HepG2 (cell line): Measurements from ENCODE around the gene ARHGAP31. TPM values are rescaled to one million over a fixed set of nuclear protein-coding genes. Genes with fewer than 3 reads are reported as not detected.

Source experiments
- GTF2F1 ChIP-seq: fragments of 150-350 bp; IDR thresholded peaks from 2 replicates; pipeline ENCODE4 v1.6.1; 2014; ENCODE audit warnings: low read length
- HCFC1 ChIP-seq: fragments of 150-350 bp; IDR thresholded peaks from 2 replicates; pipeline ENCODE4 v1.6.1; 2014; ENCODE audit warnings: low read depth, low read length
- JARID2 ChIP-seq: sonication (generic); formaldehyde crosslinking; IDR thresholded peaks from 2 replicates; pipeline ENCODE4 v1.8.1; 2023; ENCODE audit warnings: missing genetic modification reagents, inconsistent platforms; ENCODE audit not compliant: insufficient replicate concordance
- NFIC ChIP-seq: IDR thresholded peaks from 2 replicates; pipeline ENCODE4 v1.6.1; 2012; ENCODE audit warnings: mild to moderate bottlenecking, low read length, inconsistent platforms
- SMAD3 ChIP-seq: sonication (generic); formaldehyde crosslinking; IDR thresholded peaks from 2 replicates; pipeline ENCODE4 v1.4.0; 2020; ENCODE audit warnings: missing genetic modification reagents
- ZNF564 ChIP-seq: sonication (generic); formaldehyde crosslinking; IDR thresholded peaks from 2 replicates; pipeline ENCODE4 v1.8.1; 2023; ENCODE audit warnings: mild to moderate bottlenecking, missing genetic modification reagents
- polyA plus RNA-seq, 8 experiments: library from polyadenylated mRNA; depleted of rRNA in 3 of 8; stranded (reverse) in 7 of 8; unstranded in 1 of 8; fragments of >200 nt; fragmentation: Illumina TruSeq in 4 of 8; extraction: Trizol in 4 of 8; gene quantifications; 2 replicates each; pipeline versions ENCODE4 v1.2.1 to v1.2.3, GENCODE V29; 2011 to 2016; ENCODE audit warnings: low read depth in 4 of 8, missing spikeins in 1 of 8, mixed read lengths in 1 of 8; ENCODE audit not compliant: insufficient read depth in 1 of 8
- total RNA-seq, 5 experiments: library from RNA; depleted of rRNA; stranded (reverse); fragments of >200 nt; fragmentation: Illumina TruSeq; extraction: Trizol; gene quantifications; 2 replicates each; pipeline ENCODE4 v1.2.3, GENCODE V29; 2016; ENCODE audit warnings: low read depth in 1 of 5
- TF ChIP-seq, protein P1 (sequence below): sonication (generic); formaldehyde crosslinking; IDR thresholded peaks from 2 replicates; pipeline ENCODE4 v1.4.0; 2020; ENCODE audit warnings: mild to moderate bottlenecking, low read depth, missing genetic modification reagents
- TF ChIP-seq, protein P2 (sequence below), 2 experiments: sonication (generic) in 1 of 2; formaldehyde crosslinking in 1 of 2; IDR thresholded peaks; 2 replicates each; pipeline versions ENCODE4 v1.4.0 to v1.6.1; 2016 to 2020; ENCODE audit warnings: borderline replicate concordance in 1 of 2, low read depth in 1 of 2, mild to moderate bottlenecking in 1 of 2, missing genetic modification reagents in 1 of 2
- TF ChIP-seq, protein P3 (sequence below): sonication (generic); formaldehyde crosslinking; IDR thresholded peaks from 2 replicates; pipeline ENCODE4 v1.5.1; 2020; ENCODE audit warnings: mild to moderate bottlenecking, missing genetic modification reagents, borderline replicate concordance
- TF ChIP-seq, protein P4 (sequence below): IDR thresholded peaks from 2 replicates; pipeline ENCODE4 v1.6.1; 2016; ENCODE audit warnings: low read depth
- TF ChIP-seq, protein P5 (sequence below): sonication (generic); formaldehyde crosslinking; IDR thresholded peaks from 2 replicates; pipeline ENCODE4 v1.4.0; 2020; ENCODE audit warnings: missing genetic modification reagents

ARHGAP31 gene
- total and polyA plus RNA-seq, 2 of the 13 experiments (the other 11 are each of a cell fraction or from before 2014, with no cell fraction given): not detected

DNA sequence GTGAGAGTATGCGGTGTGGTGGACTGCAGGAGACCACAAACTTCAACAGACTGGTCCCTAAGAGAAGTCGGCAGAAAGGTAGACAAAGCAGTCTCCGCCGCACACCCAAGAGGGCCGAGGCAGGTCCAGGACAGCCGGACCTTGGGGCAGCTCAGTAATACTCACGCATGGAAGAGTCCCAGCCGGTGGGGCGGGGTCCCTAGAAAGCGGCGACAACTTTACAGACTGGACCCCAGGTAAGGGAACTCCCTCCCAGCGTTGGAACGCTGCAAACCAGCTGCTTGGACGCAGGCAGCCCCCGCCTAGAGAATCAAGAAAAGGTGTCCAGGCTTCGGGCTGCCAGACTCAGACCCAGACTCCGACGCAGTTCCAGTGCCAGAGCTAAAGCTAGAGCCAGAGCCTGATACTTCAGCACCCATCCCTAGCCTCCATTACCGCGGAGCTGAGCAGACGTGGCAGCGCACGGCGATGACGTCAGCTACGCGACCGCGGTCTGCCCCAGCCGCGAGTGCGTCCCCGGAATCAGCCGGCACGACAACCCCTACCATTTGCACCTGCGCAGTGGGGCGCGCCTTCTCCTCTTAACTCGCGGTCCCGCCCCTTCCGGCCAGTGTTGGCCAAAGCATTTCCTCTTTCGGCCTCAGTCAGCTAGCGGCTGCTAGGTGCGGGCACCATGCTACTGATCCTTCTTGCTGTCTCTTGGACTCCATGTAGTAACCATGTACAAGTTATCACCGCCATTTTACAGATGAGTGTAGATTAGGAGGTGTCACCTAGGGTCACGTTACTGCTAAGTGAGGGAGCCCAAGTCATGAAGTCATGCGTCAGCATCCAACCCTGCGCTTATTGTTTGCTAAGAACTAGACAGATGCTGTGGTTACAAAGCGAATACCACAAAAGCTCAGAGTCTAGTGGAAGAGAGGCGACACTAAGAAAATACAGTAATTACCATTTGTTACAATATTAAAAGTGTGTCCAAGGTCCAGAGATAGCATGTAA lies 169.3 kb downstream of the ARHGAP31 start, which contains the start of gene TMEM39A (continued):
- peak; percentile 82 for TF ChIP-seq HCFC1
- TF ChIP-seq NFIC: peak; percentile 20; the same call in 1 of the 2 replicates
- TF ChIP-seq, protein P1, sequence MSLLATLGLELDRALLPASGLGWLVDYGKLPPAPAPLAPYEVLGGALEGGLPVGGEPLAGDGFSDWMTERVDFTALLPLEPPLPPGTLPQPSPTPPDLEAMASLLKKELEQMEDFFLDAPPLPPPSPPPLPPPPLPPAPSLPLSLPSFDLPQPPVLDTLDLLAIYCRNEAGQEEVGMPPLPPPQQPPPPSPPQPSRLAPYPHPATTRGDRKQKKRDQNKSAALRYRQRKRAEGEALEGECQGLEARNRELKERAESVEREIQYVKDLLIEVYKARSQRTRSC: no peak
- TF ChIP-seq GTF2F1: peak; percentile 77
- TF ChIP-seq JARID2 (CRISPR knock-in tag): no peak
- TF ChIP-seq, protein P2, sequence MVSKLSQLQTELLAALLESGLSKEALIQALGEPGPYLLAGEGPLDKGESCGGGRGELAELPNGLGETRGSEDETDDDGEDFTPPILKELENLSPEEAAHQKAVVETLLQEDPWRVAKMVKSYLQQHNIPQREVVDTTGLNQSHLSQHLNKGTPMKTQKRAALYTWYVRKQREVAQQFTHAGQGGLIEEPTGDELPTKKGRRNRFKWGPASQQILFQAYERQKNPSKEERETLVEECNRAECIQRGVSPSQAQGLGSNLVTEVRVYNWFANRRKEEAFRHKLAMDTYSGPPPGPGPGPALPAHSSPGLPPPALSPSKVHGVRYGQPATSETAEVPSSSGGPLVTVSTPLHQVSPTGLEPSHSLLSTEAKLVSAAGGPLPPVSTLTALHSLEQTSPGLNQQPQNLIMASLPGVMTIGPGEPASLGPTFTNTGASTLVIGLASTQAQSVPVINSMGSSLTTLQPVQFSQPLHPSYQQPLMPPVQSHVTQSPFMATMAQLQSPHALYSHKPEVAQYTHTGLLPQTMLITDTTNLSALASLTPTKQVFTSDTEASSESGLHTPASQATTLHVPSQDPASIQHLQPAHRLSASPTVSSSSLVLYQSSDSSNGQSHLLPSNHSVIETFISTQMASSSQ (IDR thresholded peaks at IDR 0.05; ENCODE audit: low read depth): peak; percentile 5; the same call in 1 of the 2 replicates
- TF ChIP-seq, protein P2 (CRISPR knock-in tag; IDR thresholded peaks at IDR 0.05; ENCODE audit: borderline replicate concordance): peak; percentile 51; the same call in 1 of the 2 replicates
- peak; percentile 80 for TF ChIP-seq SMAD3
- TF ChIP-seq, protein P3, sequence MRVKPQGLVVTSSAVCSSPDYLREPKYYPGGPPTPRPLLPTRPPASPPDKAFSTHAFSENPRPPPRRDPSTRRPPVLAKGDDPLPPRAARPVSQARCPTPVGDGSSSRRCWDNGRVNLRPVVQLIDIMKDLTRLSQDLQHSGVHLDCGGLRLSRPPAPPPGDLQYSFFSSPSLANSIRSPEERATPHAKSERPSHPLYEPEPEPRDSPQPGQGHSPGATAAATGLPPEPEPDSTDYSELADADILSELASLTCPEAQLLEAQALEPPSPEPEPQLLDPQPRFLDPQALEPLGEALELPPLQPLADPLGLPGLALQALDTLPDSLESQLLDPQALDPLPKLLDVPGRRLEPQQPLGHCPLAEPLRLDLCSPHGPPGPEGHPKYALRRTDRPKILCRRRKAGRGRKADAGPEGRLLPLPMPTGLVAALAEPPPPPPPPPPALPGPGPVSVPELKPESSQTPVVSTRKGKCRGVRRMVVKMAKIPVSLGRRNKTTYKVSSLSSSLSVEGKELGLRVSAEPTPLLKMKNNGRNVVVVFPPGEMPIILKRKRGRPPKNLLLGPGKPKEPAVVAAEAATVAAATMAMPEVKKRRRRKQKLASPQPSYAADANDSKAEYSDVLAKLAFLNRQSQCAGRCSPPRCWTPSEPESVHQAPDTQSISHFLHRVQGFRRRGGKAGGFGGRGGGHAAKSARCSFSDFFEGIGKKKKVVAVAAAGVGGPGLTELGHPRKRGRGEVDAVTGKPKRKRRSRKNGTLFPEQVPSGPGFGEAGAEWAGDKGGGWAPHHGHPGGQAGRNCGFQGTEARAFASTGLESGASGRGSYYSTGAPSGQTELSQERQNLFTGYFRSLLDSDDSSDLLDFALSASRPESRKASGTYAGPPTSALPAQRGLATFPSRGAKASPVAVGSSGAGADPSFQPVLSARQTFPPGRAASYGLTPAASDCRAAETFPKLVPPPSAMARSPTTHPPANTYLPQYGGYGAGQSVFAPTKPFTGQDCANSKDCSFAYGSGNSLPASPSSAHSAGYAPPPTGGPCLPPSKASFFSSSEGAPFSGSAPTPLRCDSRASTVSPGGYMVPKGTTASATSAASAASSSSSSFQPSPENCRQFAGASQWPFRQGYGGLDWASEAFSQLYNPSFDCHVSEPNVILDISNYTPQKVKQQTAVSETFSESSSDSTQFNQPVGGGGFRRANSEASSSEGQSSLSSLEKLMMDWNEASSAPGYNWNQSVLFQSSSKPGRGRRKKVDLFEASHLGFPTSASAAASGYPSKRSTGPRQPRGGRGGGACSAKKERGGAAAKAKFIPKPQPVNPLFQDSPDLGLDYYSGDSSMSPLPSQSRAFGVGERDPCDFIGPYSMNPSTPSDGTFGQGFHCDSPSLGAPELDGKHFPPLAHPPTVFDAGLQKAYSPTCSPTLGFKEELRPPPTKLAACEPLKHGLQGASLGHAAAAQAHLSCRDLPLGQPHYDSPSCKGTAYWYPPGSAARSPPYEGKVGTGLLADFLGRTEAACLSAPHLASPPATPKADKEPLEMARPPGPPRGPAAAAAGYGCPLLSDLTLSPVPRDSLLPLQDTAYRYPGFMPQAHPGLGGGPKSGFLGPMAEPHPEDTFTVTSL (CRISPR knock-in tag): no peak
- TF ChIP-seq, protein P4, sequence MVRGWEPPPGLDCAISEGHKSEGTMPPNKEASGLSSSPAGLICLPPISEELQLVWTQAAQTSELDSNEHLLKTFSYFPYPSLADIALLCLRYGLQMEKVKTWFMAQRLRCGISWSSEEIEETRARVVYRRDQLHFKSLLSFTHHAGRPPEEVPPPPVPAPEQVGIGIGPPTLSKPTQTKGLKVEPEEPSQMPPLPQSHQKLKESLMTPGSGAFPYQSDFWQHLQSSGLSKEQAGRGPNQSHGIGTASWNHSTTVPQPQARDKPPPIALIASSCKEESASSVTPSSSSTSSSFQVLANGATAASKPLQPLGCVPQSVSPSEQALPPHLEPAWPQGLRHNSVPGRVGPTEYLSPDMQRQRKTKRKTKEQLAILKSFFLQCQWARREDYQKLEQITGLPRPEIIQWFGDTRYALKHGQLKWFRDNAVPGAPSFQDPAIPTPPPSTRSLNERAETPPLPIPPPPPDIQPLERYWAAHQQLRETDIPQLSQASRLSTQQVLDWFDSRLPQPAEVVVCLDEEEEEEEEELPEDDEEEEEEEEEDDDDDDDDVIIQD (CRISPR knock-in tag): peak; percentile 59; the same call in 1 of the 2 replicates
- TF ChIP-seq, protein P5, sequence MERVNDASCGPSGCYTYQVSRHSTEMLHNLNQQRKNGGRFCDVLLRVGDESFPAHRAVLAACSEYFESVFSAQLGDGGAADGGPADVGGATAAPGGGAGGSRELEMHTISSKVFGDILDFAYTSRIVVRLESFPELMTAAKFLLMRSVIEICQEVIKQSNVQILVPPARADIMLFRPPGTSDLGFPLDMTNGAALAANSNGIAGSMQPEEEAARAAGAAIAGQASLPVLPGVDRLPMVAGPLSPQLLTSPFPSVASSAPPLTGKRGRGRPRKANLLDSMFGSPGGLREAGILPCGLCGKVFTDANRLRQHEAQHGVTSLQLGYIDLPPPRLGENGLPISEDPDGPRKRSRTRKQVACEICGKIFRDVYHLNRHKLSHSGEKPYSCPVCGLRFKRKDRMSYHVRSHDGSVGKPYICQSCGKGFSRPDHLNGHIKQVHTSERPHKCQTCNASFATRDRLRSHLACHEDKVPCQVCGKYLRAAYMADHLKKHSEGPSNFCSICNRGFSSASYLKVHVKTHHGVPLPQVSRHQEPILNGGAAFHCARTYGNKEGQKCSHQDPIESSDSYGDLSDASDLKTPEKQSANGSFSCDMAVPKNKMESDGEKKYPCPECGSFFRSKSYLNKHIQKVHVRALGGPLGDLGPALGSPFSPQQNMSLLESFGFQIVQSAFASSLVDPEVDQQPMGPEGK (CRISPR knock-in tag): peak; percentile 53; the same call in 1 of the 2 replicates
- peak; percentile 76; the same call in 1 of the 2 replicates for TF ChIP-seq ZNF564 (CRISPR knock-in tag)
